Endodermal cell (in vitro differentiated cells): ENCODE measurements around the gene ZCCHC14. TPM values are rescaled to one million over a fixed set of nuclear protein-coding genes. Genes with fewer than 3 reads are reported as not detected.

ENCODE experiments used
- DNase-seq: peaks from one replicate; pipeline ENCODE4 v3.0.0-alpha.2; 2017
- H3K27ac ChIP-seq: 2 replicates; pipeline ENCODE4 v1.5.1; 2013; ENCODE audit warnings: mild to moderate bottlenecking, low read depth, low read length, moderate library complexity
- H3K27me3 ChIP-seq: 2 replicates; pipeline ENCODE4 v1.6.1; 2013; ENCODE audit warnings: mild to moderate bottlenecking, low read length, moderate library complexity; ENCODE audit not compliant: insufficient read depth, control insufficient read depth, poor library complexity, severe bottlenecking
- H3K36me3 ChIP-seq: 2 replicates; pipeline ENCODE4 v1.7.0; 2013; ENCODE audit warnings: mild to moderate bottlenecking, low read length, moderate library complexity; ENCODE audit not compliant: control insufficient read depth, insufficient read depth
- H3K4me1 ChIP-seq: one replicate; pipeline ENCODE4 v1.7.0; 2013; ENCODE audit warnings: low read length; ENCODE audit not compliant: control insufficient read depth, insufficient read depth
- H3K4me3 ChIP-seq: 2 replicates; pipeline ENCODE4 v1.5.1; 2013; ENCODE audit warnings: mild to moderate bottlenecking, low read length, moderate library complexity
- H3K9ac ChIP-seq: 2 replicates; pipeline ENCODE4 v1.6.1; 2013; ENCODE audit warnings: mild to moderate bottlenecking, low read length, moderate library complexity; ENCODE audit not compliant: poor library complexity, severe bottlenecking; ENCODE audit errors: extremely low read depth
- H3K9me3 ChIP-seq: 2 replicates; pipeline ENCODE4 v1.6.1; 2013; ENCODE audit warnings: mild to moderate bottlenecking, low read length, moderate library complexity; ENCODE audit not compliant: control insufficient read depth
- H3K27ac Mint-ChIP-seq: 2 replicates; pipeline ENCODE4 v1.8.0; 2020; ENCODE audit warnings: mixed read lengths
- H3K27me3 Mint-ChIP-seq: 2 replicates; pipeline ENCODE4 v1.8.0; 2021; ENCODE audit warnings: mild to moderate bottlenecking, mixed read lengths; ENCODE audit not compliant: insufficient read depth
- H3K36me3 Mint-ChIP-seq: 2 replicates; pipeline ENCODE4 v1.8.0; 2020; ENCODE audit warnings: low read depth, mixed read lengths
- H3K4me1 Mint-ChIP-seq: 2 replicates; pipeline ENCODE4 v1.8.0; 2020; ENCODE audit warnings: mixed read lengths
- H3K4me3 Mint-ChIP-seq: 2 replicates; pipeline ENCODE4 v1.8.0; 2020; ENCODE audit warnings: mild to moderate bottlenecking, moderate library complexity, mixed read lengths
- H3K9me3 Mint-ChIP-seq: 2 replicates; pipeline ENCODE4 v1.8.0; 2020; ENCODE audit warnings: mild to moderate bottlenecking, mixed read lengths
- CTCF ChIP-seq: fragments of 200-600 bp; sonication (generic); conservative IDR thresholded peaks from 2 replicates; pipeline ENCODE4 v1.5.0; 2021; ENCODE audit warnings: antibody characterized with exemption, mild to moderate bottlenecking
- WGBS, 2 experiments: methylation state at CpG; one replicate each; pipeline versions ENCODE4 v1.1.5 to v1.1.7; 2013; ENCODE audit warnings: missing lambda C conversion rate in 2 of 2, mixed read lengths in 1 of 2; ENCODE audit not compliant: insufficient coverage in 1 of 2, insufficient read length in 1 of 2; 5-methylcytosine and 5-hydroxymethylcytosine counted together
- total RNA-seq, 2 donors: library from RNA; stranded (reverse); fragmentation: NEBNext Ultra II Directional in 1 of 2; extraction: Animal tissue kit (Norgen Biotek cat#: 25700) in 1 of 2; gene quantifications; 2 replicates in 1 of 2; 3 replicates in 1 of 2; pipeline ENCODE4 v1.2.1, GENCODE V29; 2021

ZCCHC14 gene
- total RNA-seq, 2 donors from 2014 or later, result 27.3 to 33.7 TPM

GRCh38 chr16:87423429-87423828, 69.4 kb downstream of the ZCCHC14 start:
- Histone ChIP-seq H3K27me3 (no peaks in the 10 kb centered on the region), H3K4me3 (no peak overlapping the region), H3K27ac (no peak overlapping the region), H3K4me1 (no peaks in the 10 kb centered on the region), H3K36me3 (peaks cover 37% of the 10 kb centered on the region), H3K9me3 (no peaks in the 10 kb centered on the region), H3K9ac (no peak overlapping the region)
- Mint-ChIP-seq H3K27ac (no peak overlapping the region), H3K4me3 (no peak overlapping the region), H3K4me1 (peaks cover 4% of the 10 kb centered on the region), H3K27me3 (no peaks in the 10 kb centered on the region), H3K9me3 (no peaks in the 10 kb centered on the region), H3K36me3 (peaks cover 52% of the 10 kb centered on the region)
- no peak for DNase-seq
- no peak for TF ChIP-seq CTCF
- WGBS, 2 experiments, result 95 to 99% methylated on average over 13 to 15 of the region's 15 CpGs

DNA sequence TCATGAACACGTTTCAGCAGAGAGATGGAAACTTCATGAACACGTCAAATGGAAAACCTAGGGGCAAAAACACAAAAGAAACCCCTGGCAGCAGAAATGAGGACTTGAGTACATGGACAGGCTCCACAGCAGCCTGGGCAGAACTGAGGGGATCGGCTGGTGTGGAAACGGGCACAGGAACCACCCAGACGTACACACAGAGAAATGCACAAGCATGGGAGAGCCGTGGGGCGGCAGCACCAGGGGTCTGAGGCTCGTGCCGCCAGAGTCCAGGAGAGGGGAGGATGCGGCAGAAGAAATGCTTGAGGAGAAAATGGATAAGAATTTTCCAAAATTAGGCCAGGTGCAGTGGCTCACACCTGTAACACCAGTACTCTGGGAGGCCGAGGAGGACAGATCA, 70.7 kb downstream of the ZCCHC14 start:
- no peak for DNase-seq
- Histone ChIP-seq H3K9me3 (no peaks in the 10 kb centered on the region), H3K4me1 (no peaks in the 10 kb centered on the region), H3K9ac (no peak overlapping the region), H3K27ac (no peak overlapping the region), H3K4me3 (no peak overlapping the region), H3K27me3 (no peaks in the 10 kb centered on the region), H3K36me3 (peaks cover 44% of the 10 kb centered on the region)
- Mint-ChIP-seq H3K9me3 (no peaks in the 10 kb centered on the region), H3K27ac (no peak overlapping the region), H3K4me1 (peaks cover 4% of the 10 kb centered on the region), H3K36me3 (peaks cover 60% of the 10 kb centered on the region), H3K4me3 (no peak overlapping the region), H3K27me3 (no peaks in the 10 kb centered on the region)
- TF ChIP-seq CTCF, result no peak
- WGBS, 2 experiments, result 91 to 98% methylated on average over 4 to 11 of the region's 11 CpGs

DNA sequence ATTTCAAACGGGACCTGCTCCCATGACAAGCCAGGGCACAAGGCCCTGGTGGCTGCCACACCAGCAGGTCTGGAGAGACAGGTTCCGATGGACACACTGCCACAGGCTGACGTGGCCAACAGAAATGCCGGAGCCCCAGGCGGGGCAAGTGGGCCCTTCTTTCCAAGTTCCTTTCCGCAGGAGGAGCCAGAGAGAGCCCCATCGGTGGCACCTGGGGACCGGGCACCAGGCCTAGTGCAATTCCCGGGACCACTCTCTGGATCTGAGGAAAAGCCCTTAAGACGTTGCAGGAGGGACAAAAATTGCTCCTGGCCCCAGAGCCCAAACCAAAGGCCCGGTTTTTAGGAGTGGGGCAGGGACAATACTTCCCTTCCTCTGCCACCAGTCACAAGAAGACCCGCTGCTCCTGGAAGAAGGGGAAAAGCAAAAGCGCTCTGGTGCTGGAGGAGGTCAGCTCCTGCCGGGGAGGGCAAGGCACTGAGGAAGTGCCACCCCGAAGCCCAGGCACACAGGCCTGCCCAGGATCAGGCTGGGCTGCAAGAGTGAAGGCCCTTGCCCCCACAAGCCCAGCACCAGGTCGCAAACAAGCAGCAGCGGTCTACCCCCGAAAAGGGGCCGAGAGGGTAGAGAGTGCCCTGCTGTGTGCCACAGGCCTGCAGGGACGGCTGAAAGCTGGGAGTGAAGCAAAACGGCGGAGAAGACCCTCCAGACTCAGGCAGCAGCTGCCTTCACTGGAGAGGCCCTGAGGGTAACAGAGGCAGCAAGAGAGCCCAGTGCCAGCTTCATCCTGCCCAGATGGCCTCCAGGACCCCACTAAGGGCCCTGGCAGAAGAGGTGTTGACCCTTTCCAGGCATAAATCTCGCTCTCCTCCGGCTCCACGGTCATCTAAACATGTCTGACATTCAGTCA, 71.6 kb downstream of the ZCCHC14 start:
- Mint-ChIP-seq H3K27me3 (no peaks in the 10 kb centered on the region), H3K27ac (no peak overlapping the region), H3K36me3 (peaks cover 64% of the 10 kb centered on the region), H3K4me1 (peaks cover 4% of the 10 kb centered on the region), H3K9me3 (no peaks in the 10 kb centered on the region), H3K4me3 (no peak overlapping the region)
- Histone ChIP-seq H3K4me1 (no peaks in the 10 kb centered on the region), H3K9ac (no peak overlapping the region), H3K4me3 (no peak overlapping the region), H3K27me3 (no peaks in the 10 kb centered on the region), H3K27ac (no peak overlapping the region), H3K9me3 (no peaks in the 10 kb centered on the region), H3K36me3 (peaks cover 53% of the 10 kb centered on the region)
- no peak for DNase-seq
- peak; percentile 10 for TF ChIP-seq CTCF
- WGBS, 2 experiments, result 96% methylated on average over 11 to 25 of the region's 25 CpGs
